ENCODE results near the gene NSUN2.

DNA sequence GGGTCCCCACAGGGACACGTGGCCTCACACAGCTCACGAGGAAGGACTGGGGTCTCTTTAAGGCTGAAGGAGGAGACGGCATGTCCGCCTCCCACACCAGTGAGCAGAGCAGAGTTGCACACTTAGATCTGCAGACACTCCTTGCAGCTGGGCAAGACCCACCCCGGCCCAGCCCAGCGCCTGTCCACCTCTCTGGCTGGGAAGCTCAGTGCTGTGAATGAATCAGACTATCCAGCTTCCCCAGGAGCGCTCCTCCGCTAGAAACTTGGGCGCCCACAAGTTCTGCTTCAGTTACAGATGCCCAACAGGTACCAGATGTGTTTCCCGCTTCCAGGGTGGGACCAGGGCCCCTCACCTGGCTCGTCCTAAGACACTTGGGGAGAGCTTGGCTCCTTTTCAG, 78.9 kb downstream of the NSUN2 start:
- TF ChIP-seq TAF1 (IDR thresholded peaks at IDR 0.05; ENCODE audit: borderline replicate concordance, low read depth, low read length) (no peak), POLR2AphosphoS5 (IDR thresholded peaks at IDR 0.05; ENCODE audit: low read depth, low read length) (no peak), POLR2A (IDR thresholded peaks at IDR 0.05; ENCODE audit: low read depth, low read length) (no peak)
